ENCODE measurements around the gene AOPEP.

AOPEP gene

DNA sequence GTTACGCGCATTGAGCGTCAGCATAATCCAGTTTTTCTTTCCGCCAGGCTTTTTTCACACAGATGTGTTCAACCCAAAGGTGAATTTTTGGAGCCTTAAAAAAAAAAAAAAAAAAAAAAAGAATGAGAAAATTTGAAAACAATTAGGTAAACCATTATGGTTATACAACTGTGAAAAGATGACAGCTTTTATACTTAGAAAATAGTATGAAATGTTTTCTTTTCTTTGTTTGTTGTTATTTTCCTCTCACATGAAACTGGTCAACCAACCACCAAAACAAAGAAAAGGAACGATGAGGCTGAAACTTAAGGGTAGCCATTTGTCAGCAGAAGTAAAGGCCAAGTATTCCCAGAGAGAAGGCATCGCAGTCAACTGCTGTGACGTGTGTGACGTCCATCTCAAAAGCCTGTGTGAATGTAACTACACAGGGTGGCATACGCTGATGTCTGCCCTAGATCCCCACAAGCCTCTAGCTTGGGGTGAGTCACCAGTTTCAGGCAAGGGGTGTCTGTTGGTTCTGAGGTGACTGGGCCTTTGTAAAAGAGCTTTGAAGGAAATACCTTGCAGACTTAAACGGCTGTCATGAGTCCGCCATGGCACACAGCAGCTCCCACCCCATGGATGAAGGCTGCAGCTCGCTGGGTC lies 182.9 kb downstream of the AOPEP start:
- DNase-seq = no peak

GRCh38 chr9:94909965-94910730 lies 183.6 kb downstream of the AOPEP start:
- H3K4me3 ChIP-seq (ENCODE audit: control insufficient read depth in 1 of 7, extremely low read depth in 1 of 7, insufficient read depth in 4 of 7, low read depth in 2 of 7, low read length in 6 of 7) = no peak overlapping the region
- no peak overlapping the region for H3K27ac ChIP-seq (ENCODE audit: insufficient read depth in 1 of 2, low read depth in 1 of 2, low read length in 2 of 2, poor library complexity in 1 of 2, severe bottlenecking in 2 of 2)
- H3K36me3 ChIP-seq (ENCODE audit: control insufficient read depth in 4 of 4, insufficient read depth in 4 of 4, low read length in 3 of 4) = no peaks in the 10 kb centered on the region
- POLR2A ChIA-PET = no interaction called here
- H3K4me1 ChIP-seq (ENCODE audit: control extremely low read depth in 1 of 4, control insufficient read depth in 4 of 4, insufficient read depth in 4 of 4, low read length in 3 of 4) = no peaks in the 10 kb centered on the region
- WGBS (ENCODE audit: insufficient coverage) = 98% methylated on average over 20 of the region's 20 CpGs
- H3K9me3 ChIP-seq (ENCODE audit: control extremely low read depth in 1 of 5, control insufficient read depth in 4 of 5, insufficient read depth in 2 of 5, low read depth in 1 of 5, low read length in 4 of 5) = no peaks in the 10 kb centered on the region
- no peaks in the 10 kb centered on the region for H3K27me3 ChIP-seq (replicated peaks in 2 of 5; ENCODE audit: control insufficient read depth in 4 of 5, insufficient read depth in 5 of 5, low read length in 4 of 5)
- CTCF ChIA-PET = interaction anchor here (1.1 to 2.9 kb wide), 4 partner anchors 7 to 127 kb away, joined by 3 to 18 read pairs (median 7); no protein-coding TSS in a partner anchor
- DNase-seq = no peak

More for the DNA sequence above, 182.9 kb downstream of the AOPEP start:
- ChIA-PET POLR2A (no interaction called here), CTCF (interaction anchor here (2.0 to 2.9 kb wide), 3 partner anchors 8 to 126 kb away, joined by 6 to 18 read pairs (median 8); no protein-coding TSS in a partner anchor)
- Histone ChIP-seq H3K9me3 (ENCODE audit: control extremely low read depth in 1 of 5, control insufficient read depth in 4 of 5, insufficient read depth in 2 of 5, low read depth in 1 of 5, low read length in 4 of 5) (no peaks in the 10 kb centered on the region), H3K27ac (ENCODE audit: insufficient read depth in 1 of 2, low read depth in 1 of 2, low read length in 2 of 2, poor library complexity in 1 of 2, severe bottlenecking in 2 of 2) (no peak overlapping the region), H3K4me3 (ENCODE audit: control insufficient read depth in 1 of 7, extremely low read depth in 1 of 7, insufficient read depth in 4 of 7, low read depth in 2 of 7, low read length in 6 of 7) (no peak overlapping the region), H3K36me3 (ENCODE audit: control insufficient read depth in 4 of 4, insufficient read depth in 4 of 4, low read length in 3 of 4) (no peaks in the 10 kb centered on the region), H3K4me1 (ENCODE audit: control extremely low read depth in 1 of 4, control insufficient read depth in 4 of 4, insufficient read depth in 4 of 4, low read length in 3 of 4) (no peaks in the 10 kb centered on the region), H3K27me3 (replicated peaks in 2 of 5; ENCODE audit: control insufficient read depth in 4 of 5, insufficient read depth in 5 of 5, low read length in 4 of 5) (no peaks in the 10 kb centered on the region)
- 93% methylated on average over 8 of the region's 12 CpGs for WGBS (ENCODE audit: insufficient coverage)

- ChIA-PET POLR2A (no interaction called here), CTCF (interaction anchor here (0.8 to 1.3 kb wide), 5 partner anchors 9 to 242 kb away, joined by 3 read pairs; no protein-coding TSS in a partner anchor)
- DNase-seq = no peak
- no peak overlapping the region for H3K4me3 ChIP-seq (ENCODE audit: control insufficient read depth in 1 of 7, extremely low read depth in 1 of 7, insufficient read depth in 4 of 7, low read depth in 2 of 7, low read length in 6 of 7)
- no peaks in the 10 kb centered on the region for H3K36me3 ChIP-seq (ENCODE audit: control insufficient read depth in 4 of 4, insufficient read depth in 4 of 4, low read length in 3 of 4)
- no peak overlapping the region for H3K27ac ChIP-seq (ENCODE audit: insufficient read depth in 1 of 2, low read depth in 1 of 2, low read length in 2 of 2, poor library complexity in 1 of 2, severe bottlenecking in 2 of 2)
- H3K9me3 ChIP-seq (ENCODE audit: control extremely low read depth in 1 of 5, control insufficient read depth in 4 of 5, insufficient read depth in 2 of 5, low read depth in 1 of 5, low read length in 4 of 5) = no peaks in the 10 kb centered on the region
- H3K4me1 ChIP-seq (ENCODE audit: control extremely low read depth in 1 of 4, control insufficient read depth in 4 of 4, insufficient read depth in 4 of 4, low read length in 3 of 4) = no peaks in the 10 kb centered on the region
- WGBS (ENCODE audit: insufficient coverage) = 96% methylated on average over 3 of the region's 3 CpGs
- H3K27me3 ChIP-seq (replicated peaks in 2 of 5; ENCODE audit: control insufficient read depth in 4 of 5, insufficient read depth in 5 of 5, low read length in 4 of 5) = no peaks in the 10 kb centered on the region
Measured at GRCh38 chr9:94911211-94911610, 184.7 kb downstream of the AOPEP start.

DNA sequence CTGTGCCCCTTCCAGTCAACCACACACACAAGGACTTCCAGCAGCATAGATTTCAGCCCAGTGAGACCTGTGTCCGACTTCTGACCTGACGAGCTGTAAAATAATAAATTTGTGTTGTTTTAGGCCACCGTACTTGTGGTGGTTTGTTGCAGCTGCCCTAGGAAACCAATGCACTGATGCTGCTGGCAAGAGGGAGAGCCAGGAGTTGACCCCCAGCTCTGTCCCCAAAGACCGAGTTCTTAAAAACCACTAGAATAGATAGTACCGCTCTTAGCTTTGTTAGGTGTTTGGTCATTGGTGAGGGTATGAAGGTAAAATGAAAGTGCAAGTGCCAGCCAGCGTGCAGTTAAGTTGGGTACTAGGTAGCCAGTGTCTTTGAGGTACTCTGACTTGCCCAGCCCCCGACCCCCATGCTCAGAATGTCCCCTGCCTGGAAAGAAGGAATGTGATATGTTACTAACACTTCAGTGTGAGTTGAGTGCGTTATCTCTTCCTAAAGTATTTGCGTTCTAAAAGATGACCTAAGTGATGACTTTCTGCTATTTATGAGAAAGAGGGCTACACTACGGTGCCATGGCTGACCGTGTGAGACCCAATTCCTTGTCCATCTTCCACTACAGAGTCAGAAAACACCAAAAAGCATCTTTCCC lies 185.6 kb downstream of the AOPEP start:
- H3K27ac ChIP-seq (ENCODE audit: insufficient read depth in 1 of 2, low read depth in 1 of 2, low read length in 2 of 2, poor library complexity in 1 of 2, severe bottlenecking in 2 of 2) = no peak overlapping the region
- CTCF ChIA-PET = interaction anchor here (1.3 kb wide), 1 partner anchor 123 kb away, joined by 3 read pairs; no protein-coding TSS in a partner anchor
- no peaks in the 10 kb centered on the region for H3K9me3 ChIP-seq (ENCODE audit: control extremely low read depth in 1 of 5, control insufficient read depth in 4 of 5, insufficient read depth in 2 of 5, low read depth in 1 of 5, low read length in 4 of 5)
- H3K4me3 ChIP-seq (ENCODE audit: control insufficient read depth in 1 of 7, extremely low read depth in 1 of 7, insufficient read depth in 4 of 7, low read depth in 2 of 7, low read length in 6 of 7) = no peak overlapping the region
- POLR2A ChIA-PET = no interaction called here
- no peaks in the 10 kb centered on the region for H3K4me1 ChIP-seq (ENCODE audit: control extremely low read depth in 1 of 4, control insufficient read depth in 4 of 4, insufficient read depth in 4 of 4, low read length in 3 of 4)
- no peak for DNase-seq
- no peaks in the 10 kb centered on the region for H3K36me3 ChIP-seq (ENCODE audit: control insufficient read depth in 4 of 4, insufficient read depth in 4 of 4, low read length in 3 of 4)
- no peaks in the 10 kb centered on the region for H3K27me3 ChIP-seq (replicated peaks in 2 of 5; ENCODE audit: control insufficient read depth in 4 of 5, insufficient read depth in 5 of 5, low read length in 4 of 5)
- 98% methylated on average over 7 of the region's 11 CpGs for WGBS (ENCODE audit: insufficient coverage)

DNA sequence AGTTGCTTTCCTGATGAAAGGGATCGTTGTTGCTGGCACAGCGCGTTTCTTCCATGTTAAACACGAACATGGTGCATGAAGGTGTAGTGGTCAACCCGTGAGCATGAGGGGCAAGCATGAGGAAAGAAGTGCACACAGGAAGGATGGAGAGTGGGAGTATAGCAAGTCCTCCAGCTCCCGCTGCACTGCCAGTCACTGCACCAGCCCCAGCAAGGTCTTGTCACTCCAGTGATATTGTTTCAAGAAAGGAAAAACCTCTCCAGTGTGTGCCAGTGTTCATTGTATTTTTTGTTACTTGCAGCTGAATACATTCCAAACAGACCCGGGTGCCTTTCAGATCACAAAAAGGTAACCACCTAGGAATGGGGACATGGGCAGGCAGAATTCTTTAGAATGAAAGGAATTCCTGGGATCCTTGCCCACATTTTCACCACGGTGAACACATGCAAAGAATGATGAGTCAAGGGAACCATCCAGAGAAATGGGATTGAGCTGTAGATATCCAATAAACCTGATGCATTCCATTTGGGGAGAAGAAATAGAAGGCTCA lies 186.3 kb downstream of the AOPEP start:
- ChIA-PET POLR2A (interaction anchor here (0.5 kb wide), 1 partner anchor 43 kb away, joined by 3 read pairs; no protein-coding TSS in a partner anchor), CTCF (interaction anchor here (2.6 kb wide), 1 partner anchor 130 kb away, joined by 15 read pairs; no protein-coding TSS in a partner anchor)
- no peak for DNase-seq
- Histone ChIP-seq H3K36me3 (ENCODE audit: control insufficient read depth in 4 of 4, insufficient read depth in 4 of 4, low read length in 3 of 4) (no peaks in the 10 kb centered on the region), H3K4me1 (ENCODE audit: control extremely low read depth in 1 of 4, control insufficient read depth in 4 of 4, insufficient read depth in 4 of 4, low read length in 3 of 4) (peaks cover 0 to 2% (median under 1%) of the 10 kb centered on the region in 4 experiments), H3K9me3 (ENCODE audit: control extremely low read depth in 1 of 5, control insufficient read depth in 4 of 5, insufficient read depth in 2 of 5, low read depth in 1 of 5, low read length in 4 of 5) (no peaks in the 10 kb centered on the region), H3K4me3 (ENCODE audit: control insufficient read depth in 1 of 7, extremely low read depth in 1 of 7, insufficient read depth in 4 of 7, low read depth in 2 of 7, low read length in 6 of 7) (no peak overlapping the region), H3K27me3 (replicated peaks in 2 of 5; ENCODE audit: control insufficient read depth in 4 of 5, insufficient read depth in 5 of 5, low read length in 4 of 5) (no peaks in the 10 kb centered on the region), H3K27ac (ENCODE audit: insufficient read depth in 1 of 2, low read depth in 1 of 2, low read length in 2 of 2, poor library complexity in 1 of 2, severe bottlenecking in 2 of 2) (no peak overlapping the region)
- 98% methylated on average over 8 of the region's 8 CpGs for WGBS (ENCODE audit: insufficient coverage)

GRCh38 chr9:94913550-94913949 lies 187.1 kb downstream of the AOPEP start:
- Histone ChIP-seq H3K4me1 (ENCODE audit: control extremely low read depth in 1 of 4, control insufficient read depth in 4 of 4, insufficient read depth in 4 of 4, low read length in 3 of 4) (peaks cover 0 to 5% (median 2%) of the 10 kb centered on the region in 4 experiments), H3K27me3 (replicated peaks in 2 of 5; ENCODE audit: control insufficient read depth in 4 of 5, insufficient read depth in 5 of 5, low read length in 4 of 5) (no peaks in the 10 kb centered on the region), H3K9me3 (ENCODE audit: control extremely low read depth in 1 of 5, control insufficient read depth in 4 of 5, insufficient read depth in 2 of 5, low read depth in 1 of 5, low read length in 4 of 5) (no peaks in the 10 kb centered on the region), H3K27ac (ENCODE audit: insufficient read depth in 1 of 2, low read depth in 1 of 2, low read length in 2 of 2, poor library complexity in 1 of 2, severe bottlenecking in 2 of 2) (no peak overlapping the region), H3K36me3 (ENCODE audit: control insufficient read depth in 4 of 4, insufficient read depth in 4 of 4, low read length in 3 of 4) (no peaks in the 10 kb centered on the region), H3K4me3 (ENCODE audit: control insufficient read depth in 1 of 7, extremely low read depth in 1 of 7, insufficient read depth in 4 of 7, low read depth in 2 of 7, low read length in 6 of 7) (no peak overlapping the region)
- CTCF ChIA-PET = interaction anchor here (0.9 to 2.6 kb wide), 5 partner anchors 10 to 237 kb away, joined by 3 to 15 read pairs (median 3); no protein-coding TSS in a partner anchor
- 100% methylated on average over 4 of the region's 4 CpGs for WGBS (ENCODE audit: insufficient coverage)
- POLR2A ChIA-PET = interaction anchor here (0.5 to 0.6 kb wide), 2 partner anchors 43 to 275 kb away, joined by 3 read pairs; no protein-coding TSS in a partner anchor
- no peak for DNase-seq
